Kidney epithelial cell (primary cell): ENCODE data around the gene PDGFRA. TPM values are rescaled to one million over a fixed set of nuclear protein-coding genes. Genes with fewer than 3 reads are reported as not detected.

Experiments used
- DNase-seq: peaks from one replicate; pipeline ENCODE4 v3.0.0-alpha.2; 2010; ENCODE audit warnings: low read depth
- H3K27me3 ChIP-seq: 2 replicates; pipeline ENCODE4 v1.6.0; 2011; ENCODE audit warnings: low read length; ENCODE audit not compliant: control insufficient read depth, insufficient read depth
- H3K36me3 ChIP-seq: 2 replicates; pipeline ENCODE4 v1.5.1; 2011; ENCODE audit warnings: low read length; ENCODE audit not compliant: control insufficient read depth, insufficient read depth
- H3K4me3 ChIP-seq: 2 replicates; pipeline ENCODE4 v1.5.1; 2011; ENCODE audit warnings: low read depth, mild to moderate bottlenecking, control low read depth, low read length
- total RNA-seq: library from RNA; depleted of rRNA; stranded (reverse); fragments of >200 nt; gene quantifications from 2 replicates; pipeline ENCODE4 v1.2.3, GENCODE V29; 2015
- TF ChIP-seq, protein P1 (sequence below): IDR thresholded peaks from 2 replicates; pipeline ENCODE4 v1.5.1; 2011; ENCODE audit warnings: mild to moderate bottlenecking, moderate library complexity, low read length, control low read depth, inconsistent platforms; ENCODE audit not compliant: insufficient read depth, poor library complexity, severe bottlenecking

Gene PDGFRA
- total RNA-seq, 1 donor from 2014 or later, result 2.1 TPM

DNA sequence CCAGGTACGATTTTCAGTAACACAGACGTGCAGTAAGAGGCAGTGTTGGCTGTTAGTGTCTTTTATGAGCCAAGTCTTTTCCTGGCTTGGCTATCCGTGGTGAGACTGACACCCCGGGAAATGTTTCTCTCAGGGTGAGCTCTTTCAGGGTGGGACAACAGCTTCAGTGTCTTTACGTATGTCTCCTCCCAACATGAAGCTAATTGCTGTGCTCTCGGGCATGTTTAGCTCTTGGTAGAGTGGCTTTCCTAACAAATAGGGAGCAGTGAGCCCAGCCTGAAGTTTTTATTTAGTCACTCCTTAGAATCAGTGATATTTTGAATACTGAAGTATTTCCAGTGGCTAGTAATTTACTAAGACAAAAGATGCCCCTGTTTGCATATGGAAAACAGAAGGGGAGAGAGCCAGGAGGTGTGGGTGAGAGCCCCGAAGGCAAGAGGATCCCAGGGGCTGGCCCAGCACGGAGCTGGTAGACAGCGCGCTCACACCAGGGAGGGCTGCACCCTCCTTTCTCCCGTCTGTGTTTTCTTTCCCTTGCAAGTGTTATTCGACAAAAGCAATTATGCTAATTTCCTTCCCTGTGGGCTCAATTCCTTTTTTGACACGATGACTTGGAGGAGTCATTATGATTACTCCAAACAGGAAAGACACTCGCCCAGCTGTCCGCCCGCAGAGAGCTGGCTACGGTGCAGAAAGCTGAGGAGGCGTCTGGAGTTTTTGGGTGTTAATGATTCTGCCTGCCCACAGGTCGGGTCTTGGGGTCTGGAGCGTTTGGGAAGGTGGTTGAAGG lies 47.7 kb downstream of the PDGFRA start:
- H3K4me3 ChIP-seq, result no peak overlapping the region
- TF ChIP-seq, protein P1, sequence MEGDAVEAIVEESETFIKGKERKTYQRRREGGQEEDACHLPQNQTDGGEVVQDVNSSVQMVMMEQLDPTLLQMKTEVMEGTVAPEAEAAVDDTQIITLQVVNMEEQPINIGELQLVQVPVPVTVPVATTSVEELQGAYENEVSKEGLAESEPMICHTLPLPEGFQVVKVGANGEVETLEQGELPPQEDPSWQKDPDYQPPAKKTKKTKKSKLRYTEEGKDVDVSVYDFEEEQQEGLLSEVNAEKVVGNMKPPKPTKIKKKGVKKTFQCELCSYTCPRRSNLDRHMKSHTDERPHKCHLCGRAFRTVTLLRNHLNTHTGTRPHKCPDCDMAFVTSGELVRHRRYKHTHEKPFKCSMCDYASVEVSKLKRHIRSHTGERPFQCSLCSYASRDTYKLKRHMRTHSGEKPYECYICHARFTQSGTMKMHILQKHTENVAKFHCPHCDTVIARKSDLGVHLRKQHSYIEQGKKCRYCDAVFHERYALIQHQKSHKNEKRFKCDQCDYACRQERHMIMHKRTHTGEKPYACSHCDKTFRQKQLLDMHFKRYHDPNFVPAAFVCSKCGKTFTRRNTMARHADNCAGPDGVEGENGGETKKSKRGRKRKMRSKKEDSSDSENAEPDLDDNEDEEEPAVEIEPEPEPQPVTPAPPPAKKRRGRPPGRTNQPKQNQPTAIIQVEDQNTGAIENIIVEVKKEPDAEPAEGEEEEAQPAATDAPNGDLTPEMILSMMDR, result no peak
- no peaks in the 10 kb centered on the region for H3K27me3 ChIP-seq
- no peaks in the 10 kb centered on the region for H3K36me3 ChIP-seq
- no peak for DNase-seq

DNA sequence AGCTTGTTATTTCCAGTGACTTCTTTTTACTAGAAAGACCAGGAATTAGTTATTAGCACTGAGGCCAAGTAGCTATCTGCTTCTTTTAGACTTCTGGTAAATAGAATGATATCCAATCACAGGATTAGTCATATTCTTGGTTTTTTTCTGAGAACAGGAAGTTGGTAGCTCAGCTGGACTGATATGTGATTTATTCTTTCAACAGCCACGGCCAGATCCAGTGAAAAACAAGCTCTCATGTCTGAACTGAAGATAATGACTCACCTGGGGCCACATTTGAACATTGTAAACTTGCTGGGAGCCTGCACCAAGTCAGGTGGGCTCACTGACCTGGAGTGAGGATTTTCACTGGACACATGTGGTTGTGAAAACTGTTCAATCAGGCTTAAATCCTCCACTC lies 48.6 kb downstream of the PDGFRA start:
- no peak overlapping the region for H3K4me3 ChIP-seq
- H3K27me3 ChIP-seq, result no peaks in the 10 kb centered on the region
- no peaks in the 10 kb centered on the region for H3K36me3 ChIP-seq
- TF ChIP-seq, protein P1, result no peak
- peak; percentile 29 for DNase-seq

DNA sequence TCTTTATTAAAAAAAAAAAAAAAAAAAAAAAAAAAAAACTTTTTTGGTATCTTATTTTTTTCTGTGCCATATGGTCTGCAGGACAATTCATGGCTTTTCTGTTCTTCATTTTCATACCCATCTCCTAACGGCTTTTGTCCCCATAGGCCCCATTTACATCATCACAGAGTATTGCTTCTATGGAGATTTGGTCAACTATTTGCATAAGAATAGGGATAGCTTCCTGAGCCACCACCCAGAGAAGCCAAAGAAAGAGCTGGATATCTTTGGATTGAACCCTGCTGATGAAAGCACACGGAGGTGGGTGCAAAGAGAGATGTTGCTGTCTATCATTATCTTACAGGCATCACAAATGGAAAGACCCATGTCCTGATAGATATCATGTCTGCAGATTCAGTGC lies 49.1 kb downstream of the PDGFRA start:
- Histone ChIP-seq H3K4me3 (no peak overlapping the region), H3K27me3 (no peaks in the 10 kb centered on the region), H3K36me3 (no peaks in the 10 kb centered on the region)
- DNase-seq, result no peak
- TF ChIP-seq, protein P1, result no peak

GRCh38 chr4:54281054-54281766 lies 52.1 kb downstream of the PDGFRA start:
- no peak for DNase-seq
- Histone ChIP-seq H3K36me3 (no peaks in the 10 kb centered on the region), H3K4me3 (no peak overlapping the region), H3K27me3 (no peaks in the 10 kb centered on the region)
- TF ChIP-seq, protein P1, result no peak

DNA sequence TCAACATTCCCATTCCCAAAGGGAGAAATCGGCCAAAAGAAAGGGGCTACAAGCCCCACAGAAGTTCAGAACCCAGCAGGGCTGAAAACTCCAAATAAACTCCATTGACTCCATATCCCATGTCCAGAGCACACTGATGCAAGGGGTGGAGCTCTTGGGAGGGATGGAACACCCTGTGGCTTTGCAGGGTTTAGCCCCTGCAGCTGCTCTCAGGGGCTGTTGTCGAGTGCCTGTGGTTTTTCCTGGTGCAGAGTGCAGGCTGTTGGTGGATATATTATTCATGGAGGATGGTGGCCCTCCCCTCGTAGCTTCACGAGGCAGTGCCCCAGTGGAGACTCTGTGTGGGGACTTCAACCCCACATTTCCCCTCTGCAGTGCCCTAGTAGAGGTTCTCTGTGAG lies 53.7 kb downstream of the PDGFRA start:
- Histone ChIP-seq H3K36me3 (no peaks in the 10 kb centered on the region), H3K27me3 (no peaks in the 10 kb centered on the region), H3K4me3 (no peak overlapping the region)
- TF ChIP-seq, protein P1, result no peak
- DNase-seq, result no peak
